AG04450 (cell line): ENCODE results near the gene RGS6. TPM values are rescaled to one million over a fixed set of nuclear protein-coding genes. Genes with fewer than 3 reads are reported as not detected.
A peak's percentile ranks its signal among the peaks of the same experiment; 100 is the strongest.

Source experiments
- CTCF ChIA-PET: fragments of 300-600, 350-600 bp; formaldehyde crosslinking; extraction: SDS; loops from one replicate; lab custom pipeline; 2022; ENCODE audit warnings: antibody characterized with exemption, inconsistent platforms; lab: Charles Lee
- POLR2A ChIA-PET: fragments of 350-600 bp; formaldehyde crosslinking; extraction: SDS; loops from one replicate; lab custom pipeline; 2021; ENCODE audit warnings: antibody characterized with exemption, inconsistent platforms; lab: Yijun Ruan, JAX
- DNase-seq: peaks from one replicate; pipeline ENCODE4 v3.0.0-alpha.2; 2011; ENCODE audit warnings: low read depth, low spot score
- H3K27ac ChIP-seq: one replicate; pipeline ENCODE4 v1.5.1; 2012; ENCODE audit warnings: low read depth, low read length, control low read depth
- H3K27me3 ChIP-seq: one replicate; pipeline ENCODE4 v1.6.0; 2012; ENCODE audit warnings: low read length; ENCODE audit not compliant: control insufficient read depth, insufficient read depth
- H3K4me3 ChIP-seq: 2 replicates; pipeline ENCODE4 v1.5.1; 2011; ENCODE audit warnings: mild to moderate bottlenecking, low read depth, low read length, control low read depth
- H3K9me3 ChIP-seq: 2 replicates; pipeline ENCODE4 v1.5.1; 2012; ENCODE audit warnings: low read length; ENCODE audit not compliant: control insufficient read depth, insufficient read depth
- polyA plus RNA-seq: library from polyadenylated mRNA; depleted of rRNA; stranded (reverse); fragments of >200 nt; gene quantifications from 2 replicates; pipeline ENCODE4 v1.2.3, GENCODE V29; 2011
- TF ChIP-seq, protein P1 (sequence below): IDR thresholded peaks from 2 replicates; pipeline ENCODE4 v1.5.1; 2011; ENCODE audit warnings: low read depth, low read length, control low read depth, inconsistent platforms

RGS6 gene
- polyA plus RNA-seq, 1 experiment: not detected

DNA sequence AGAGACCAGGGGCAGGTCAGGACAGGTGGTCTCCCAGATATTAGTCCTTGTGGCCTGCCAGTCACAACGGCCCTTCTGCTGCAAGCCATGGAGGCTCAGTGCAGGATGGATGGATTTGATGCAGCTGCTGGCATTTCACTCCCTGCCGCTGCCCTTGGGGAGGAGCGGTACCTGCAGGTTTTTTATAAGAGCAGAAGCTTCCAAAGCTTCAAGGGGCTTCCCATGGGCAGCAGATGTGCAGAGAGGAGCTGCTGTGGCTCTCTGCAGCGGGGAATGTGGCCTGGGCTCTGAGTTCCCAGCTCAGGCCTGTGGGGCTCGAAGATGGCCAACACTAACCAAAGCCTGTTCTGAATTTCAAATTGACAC is 582.4 kb downstream of the RGS6 start:
- no peak for DNase-seq
- H3K27ac ChIP-seq: no peak overlapping the region
- no peaks in the 10 kb centered on the region for H3K9me3 ChIP-seq
- ChIA-PET POLR2A (interaction anchor here (0.6 to 1.1 kb wide), 4 partner anchors 385 to 424 kb away, joined by 3 read pairs; no protein-coding TSS in a partner anchor), CTCF (interaction anchor here (0.6 to 7.5 kb wide), 59 partner anchors 8 to 652 kb away, joined by 3 to 479 read pairs (median 6); partner anchors contain the start of genes DCAF4, DPF3 and ZFYVE1)
- H3K27me3 ChIP-seq: peaks cover 4% of the 10 kb centered on the region
- H3K4me3 ChIP-seq: no peak overlapping the region
- TF ChIP-seq, protein P1, sequence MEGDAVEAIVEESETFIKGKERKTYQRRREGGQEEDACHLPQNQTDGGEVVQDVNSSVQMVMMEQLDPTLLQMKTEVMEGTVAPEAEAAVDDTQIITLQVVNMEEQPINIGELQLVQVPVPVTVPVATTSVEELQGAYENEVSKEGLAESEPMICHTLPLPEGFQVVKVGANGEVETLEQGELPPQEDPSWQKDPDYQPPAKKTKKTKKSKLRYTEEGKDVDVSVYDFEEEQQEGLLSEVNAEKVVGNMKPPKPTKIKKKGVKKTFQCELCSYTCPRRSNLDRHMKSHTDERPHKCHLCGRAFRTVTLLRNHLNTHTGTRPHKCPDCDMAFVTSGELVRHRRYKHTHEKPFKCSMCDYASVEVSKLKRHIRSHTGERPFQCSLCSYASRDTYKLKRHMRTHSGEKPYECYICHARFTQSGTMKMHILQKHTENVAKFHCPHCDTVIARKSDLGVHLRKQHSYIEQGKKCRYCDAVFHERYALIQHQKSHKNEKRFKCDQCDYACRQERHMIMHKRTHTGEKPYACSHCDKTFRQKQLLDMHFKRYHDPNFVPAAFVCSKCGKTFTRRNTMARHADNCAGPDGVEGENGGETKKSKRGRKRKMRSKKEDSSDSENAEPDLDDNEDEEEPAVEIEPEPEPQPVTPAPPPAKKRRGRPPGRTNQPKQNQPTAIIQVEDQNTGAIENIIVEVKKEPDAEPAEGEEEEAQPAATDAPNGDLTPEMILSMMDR: no peak

- no peak for DNase-seq
- TF ChIP-seq, protein P1: peak; percentile 33
- Histone ChIP-seq H3K9me3 (no peaks in the 10 kb centered on the region), H3K4me3 (no peak overlapping the region), H3K27me3 (peaks cover 4% of the 10 kb centered on the region), H3K27ac (no peak overlapping the region)
- CTCF ChIA-PET: interaction anchor here (0.6 to 7.5 kb wide), 29 partner anchors 11 to 446 kb away, joined by 3 to 479 read pairs (median 5); partner anchors contain the start of gene DPF3
- POLR2A ChIA-PET: interaction anchor here (0.7 to 1.2 kb wide), 4 partner anchors 127 to 389 kb away, joined by 3 to 5 read pairs (median 4); no protein-coding TSS in a partner anchor
These were observed 583.8 kb downstream of the RGS6 start for GRCh38 chr14:72515779-72516770.

DNA sequence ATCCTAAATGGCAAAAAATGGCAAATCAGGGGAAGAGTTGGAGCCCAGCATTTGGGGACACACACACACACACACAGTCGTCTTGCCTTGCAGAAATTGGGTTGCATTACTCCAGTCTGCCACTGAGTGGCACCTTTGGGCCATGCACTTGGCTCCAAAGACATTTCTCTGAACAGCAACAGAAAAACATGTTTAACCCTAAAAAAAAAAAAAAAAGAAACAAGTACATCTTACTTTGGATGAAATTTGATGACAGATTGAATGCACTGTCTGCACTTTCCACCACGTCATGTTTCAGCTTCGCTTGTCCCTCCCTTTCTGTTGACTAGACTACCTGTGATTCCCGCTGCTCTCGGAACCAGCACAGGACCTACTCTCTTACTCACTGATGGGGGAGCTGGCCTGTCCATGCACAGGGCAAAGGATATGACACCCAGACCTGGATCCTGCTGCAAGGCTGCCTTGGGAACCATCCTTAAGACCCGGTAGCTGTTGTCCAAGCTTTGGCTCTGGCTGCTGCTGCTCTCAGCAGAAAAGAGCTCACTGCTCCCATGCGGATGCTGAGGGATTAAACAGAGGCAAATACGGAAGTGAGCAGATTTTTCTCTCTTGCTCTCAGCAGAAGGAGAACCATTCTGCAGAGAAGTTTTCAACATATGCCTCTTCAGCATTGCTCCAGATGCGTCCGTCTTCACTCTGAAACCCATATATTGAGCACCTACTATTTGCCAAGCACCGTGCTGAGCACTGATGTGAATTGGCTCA is 584.9 kb downstream of the RGS6 start:
- POLR2A ChIA-PET: interaction anchor here (0.6 to 1.2 kb wide), 7 partner anchors 36 to 377 kb away, joined by 3 to 5 read pairs (median 4); partner anchors contain the start of gene DPF3
- DNase-seq: peak; percentile 77
- Histone ChIP-seq H3K27me3 (no peaks in the 10 kb centered on the region), H3K4me3 (no peak overlapping the region), H3K9me3 (no peaks in the 10 kb centered on the region), H3K27ac (peak overlapping the region; percentile 43)
- CTCF ChIA-PET: interaction anchor here (0.5 to 7.5 kb wide), 39 partner anchors 9 to 957 kb away, joined by 3 to 479 read pairs (median 4); partner anchors contain the start of gene DPF3
- TF ChIP-seq, protein P1: peak; percentile 93

- Histone ChIP-seq H3K27me3 (no peaks in the 10 kb centered on the region), H3K9me3 (no peaks in the 10 kb centered on the region), H3K4me3 (no peak overlapping the region), H3K27ac (no peak overlapping the region)
- TF ChIP-seq, protein P1: no peak
- CTCF ChIA-PET: interaction anchor here (0.5 to 7.5 kb wide), 24 partner anchors 8 to 957 kb away, joined by 3 to 479 read pairs (median 5); partner anchors contain the start of gene DPF3
- DNase-seq: no peak
- POLR2A ChIA-PET: interaction anchor here (1.0 to 1.2 kb wide), 3 partner anchors 91 to 376 kb away, joined by 3 to 5 read pairs (median 5); partner anchors contain the start of gene DPF3
These were observed 585.5 kb downstream of the RGS6 start for GRCh38 chr14:72517736-72518135.
